Transverse colon (tissue), 4 donors: Measurements from ENCODE around the gene SPDYE4. TPM values are rescaled to one million over a fixed set of nuclear protein-coding genes. Genes with fewer than 3 reads are reported as not detected.

ENCODE experiments used
- DNase-seq: peaks from one replicate; pipeline ENCODE4 v3.0.0-alpha.2; 2019
- H3K27ac ChIP-seq, 4 donors: fragments of 200-600 bp; sonication (generic); 2 replicates each; pipeline ENCODE4 v1.5.1; 2016 to 2018; ENCODE audit warnings: inconsistent platforms in 4 of 4
- H3K27me3 ChIP-seq: fragments of 200-600 bp; sonication (generic); 2 replicates; pipeline ENCODE4 v1.5.1; 2017; ENCODE audit warnings: inconsistent platforms
- H3K36me3 ChIP-seq, 4 donors: fragments of 200-600 bp; sonication (generic); 2 replicates each; pipeline ENCODE4 v1.5.1; 2017 to 2019; ENCODE audit warnings: inconsistent platforms in 4 of 4
- H3K4me1 ChIP-seq, 4 donors: fragments of 200-600 bp; sonication (generic); 2 replicates each; pipeline ENCODE4 v1.5.1; 2017 to 2020; ENCODE audit warnings: inconsistent platforms in 4 of 4
- H3K4me3 ChIP-seq, 4 donors: fragments of 200-600 bp; sonication (generic); 1 replicate in 1 of 4; 2 replicates in 3 of 4; pipeline versions ENCODE4 v1.5.1 to v1.6.1; 2017 to 2019; ENCODE audit warnings: inconsistent platforms in 4 of 4
- H3K9me3 ChIP-seq, 2 donors: fragments of 200-600 bp; sonication (generic); 2 replicates each; pipeline ENCODE4 v1.5.1; 2017 to 2019; ENCODE audit warnings: inconsistent platforms in 2 of 2
- CTCF ChIP-seq, 5 experiments: fragments of 200-600 bp in 3 of 5; fragments of 450-650 bp in 2 of 5; sonication (generic) in 3 of 5; IDR thresholded peaks; 1 replicate in 2 of 5; 2 replicates in 3 of 5; pipeline ENCODE4 v1.5.1; 2016 to 2017; ENCODE audit warnings: antibody characterized with exemption in 5 of 5, inconsistent platforms in 3 of 5, mild to moderate bottlenecking in 2 of 5, moderate library complexity in 1 of 5
- EP300 ChIP-seq: sonication (generic); formaldehyde crosslinking; IDR thresholded peaks from one replicate; pipeline ENCODE4 v1.6.1; 2017; ENCODE audit warnings: antibody characterized with exemption, low read depth
- POLR2A ChIP-seq: fragments of 450-650 bp; IDR thresholded peaks from one replicate; pipeline ENCODE4 v1.6.1; 2016; ENCODE audit warnings: antibody characterized with exemption, mild to moderate bottlenecking, moderate library complexity
- POLR2AphosphoS5 ChIP-seq, 3 donors: sonication (generic); formaldehyde crosslinking; IDR thresholded peaks; one replicate each; pipeline ENCODE4 v1.6.1; 2016; ENCODE audit warnings: antibody characterized with exemption in 3 of 3
- WGBS, 2 donors: methylation state at CpG; one replicate each; pipeline ENCODE4 v1.1.5; 2018; ENCODE audit warnings: low coverage in 1 of 2; 5-methylcytosine and 5-hydroxymethylcytosine counted together
- in situ Hi-C, 4 donors: fragments of 200-750 bp; cut with MboI; loops; one replicate each; pipeline versions ENCODE4 v1.15.0 to v1.15.1; 2017; ENCODE audit warnings: low sequenced_read_pairs in 3 of 4, low pct_ligation_motif_present in 1 of 4, low pct_unique_long_range_greater_than_20kb in 1 of 4
- intact Hi-C: fragments of 100-400 bp; cut with DNase I; formaldehyde crosslinking; loops from one replicate; pipeline ENCODE4 v1.15.1; 2023; ENCODE audit warnings: low total_unique reads
- total RNA-seq, 4 donors: library from RNA; depleted of rRNA; stranded (reverse); fragments of >200 nt; gene quantifications; one replicate each; pipeline ENCODE4 v1.1.0, GENCODE V29; 2016

Gene SPDYE4
- total RNA-seq, 4 donors from 2014 or later, result not detected

- Histone ChIP-seq H3K4me3 (no peak overlapping the region), H3K27me3 (no peaks in the 10 kb centered on the region), H3K9me3 (no peaks in the 10 kb centered on the region), H3K4me1 (peaks cover 0 to 5% (median 4%) of the 10 kb centered on the region in 4 donors), H3K36me3 (no peaks in the 10 kb centered on the region), H3K27ac (no peak overlapping the region)
- intact Hi-C loops (no loop called here), in situ Hi-C loops (no loop called here)
- no peak for TF ChIP-seq EP300
- TF ChIP-seq POLR2AphosphoS5 (IDR thresholded peaks at IDR 0.05), result no peak
- no peak for DNase-seq
- 81 to 87% methylated on average over 4 of the region's 4 CpGs for WGBS, 2 donors
These were observed 56.6 kb downstream of the SPDYE4 start for GRCh38 chr17:8701754-8702153.

- no peaks in the 10 kb centered on the region for H3K36me3 ChIP-seq
- H3K27ac ChIP-seq, result no peak overlapping the region
- H3K4me3 ChIP-seq, result no peak overlapping the region
- H3K9me3 ChIP-seq, result no peaks in the 10 kb centered on the region
- 80 to 90% methylated on average over 1 to 9 of the region's 9 CpGs for WGBS, 2 donors
- in situ Hi-C loops (no loop called here), intact Hi-C loops (no loop called here)
- H3K4me1 ChIP-seq, result peaks cover 0 to 5% (median 4%) of the 10 kb centered on the region in 4 donors
- TF ChIP-seq POLR2AphosphoS5 (IDR thresholded peaks at IDR 0.05) (no peak), CTCF (IDR thresholded peaks at IDR 0.05) (no peak), POLR2A (no peak), EP300 (no peak)
- no peak for DNase-seq
- H3K27me3 ChIP-seq, result no peaks in the 10 kb centered on the region
These were observed 57.1 kb downstream of the SPDYE4 start for GRCh38 chr17:8701221-8701620.

Other genes with a start within 250 kb of the SPDYE4 start
- 10 to 100 TPM in 1 of 4 donors, 1 to 10 TPM in 3; 3.7 to 71.2 (median 8.3) TPM for gene MYH10, start 127.8 kb downstream of the SPDYE4 start, total RNA-seq
- gene CCDC42, start 13.7 kb downstream of the SPDYE4 start, total RNA-seq, result not detected
- gene MFSD6L, start 40.8 kb upstream of the SPDYE4 start, total RNA-seq, result 1 to 10 TPM in 2 of 4 donors, under 1 TPM in 1, not detected in 1; 0.40 to 5.1 (median 3.8) TPM
- 1 to 10 TPM in 1 of 4 donors, under 1 TPM in 1, not detected in 2; 0.55 to 1.4 TPM for gene PIK3R6, start 109.1 kb upstream of the SPDYE4 start, total RNA-seq
- 10 to 100 TPM in 2 of 4 donors, 1 to 10 TPM in 1, under 1 TPM in 1; 0.40 to 16.1 (median 10.4) TPM for gene PIK3R5, start 207.2 kb upstream of the SPDYE4 start, total RNA-seq